Prostate gland (tissue), 2 donors: ENCODE data around the gene TCF12. TPM values are rescaled to one million over a fixed set of nuclear protein-coding genes. Genes with fewer than 3 reads are reported as not detected.

ENCODE experiments used
- DNase-seq: peaks from one replicate; pipeline ENCODE4 v3.0.0-alpha.2; 2019; ENCODE audit warnings: low spot score
- H3K27ac ChIP-seq, 2 donors: fragments of 200-600 bp; sonication (generic); 2 replicates each; pipeline ENCODE4 v1.5.1; 2017 to 2019
- H3K27me3 ChIP-seq: fragments of 200-600 bp; sonication (generic); replicated peaks from 2 replicates; pipeline ENCODE4 v1.5.1; 2019; ENCODE audit not compliant: insufficient read depth
- H3K36me3 ChIP-seq, 2 donors: fragments of 200-600 bp; sonication (generic); 1 replicate in 1 of 2; 2 replicates in 1 of 2; pipeline versions ENCODE4 v1.5.1 to v1.8.1; 2017 to 2019
- H3K4me1 ChIP-seq: fragments of 200-600 bp; sonication (generic); replicated peaks from 2 replicates; pipeline ENCODE4 v1.5.1; 2019
- H3K4me3 ChIP-seq, 2 donors: fragments of 200-600 bp; sonication (generic); 2 replicates each; pipeline ENCODE4 v1.5.1; 2017 to 2019
- H3K9me3 ChIP-seq: fragments of 200-600 bp; sonication (generic); 2 replicates; pipeline ENCODE4 v1.5.1; 2017
- CTCF ChIP-seq, 4 experiments: fragments of 200-600 bp in 2 of 4; fragments of 450-650 bp in 2 of 4; sonication (generic) in 2 of 4; IDR thresholded peaks; 1 replicate in 3 of 4; 2 replicates in 1 of 4; pipeline ENCODE4 v1.5.1; 2016 to 2019; ENCODE audit warnings: antibody characterized with exemption in 4 of 4, mild to moderate bottlenecking in 2 of 4, moderate library complexity in 2 of 4
- POLR2A ChIP-seq: fragments of 450-650 bp; IDR thresholded peaks from one replicate; pipeline ENCODE4 v1.6.1; 2016; ENCODE audit warnings: antibody characterized with exemption, mild to moderate bottlenecking
- POLR2AphosphoS5 ChIP-seq: sonication (generic); formaldehyde crosslinking; IDR thresholded peaks from one replicate; pipeline ENCODE4 v1.6.1; 2017; ENCODE audit warnings: antibody characterized with exemption
- WGBS: methylation state at CpG from one replicate; pipeline ENCODE4 v1.1.5; 2018; 5-methylcytosine and 5-hydroxymethylcytosine counted together
- intact Hi-C: fragments of 100-400 bp; cut with DNase I; formaldehyde crosslinking; loops from one replicate; pipeline ENCODE4 v1.14.2; 2022
- total RNA-seq, 2 donors: library from RNA; depleted of rRNA; stranded (reverse); fragments of >200 nt; gene quantifications; one replicate each; pipeline ENCODE4 v1.1.0, GENCODE V29; 2016

Gene TCF12
- total RNA-seq, 2 donors from 2014 or later, result 95.4 to 123 TPM

GRCh38 chr15:56917652-56918045, 795 bp upstream of the TCF12 start:
- Histone ChIP-seq H3K9me3 (no peaks in the 10 kb centered on the region), H3K4me3 (peak overlapping the region; percentile 86 to 98), H3K27ac (peak overlapping the region; percentile 92 to 96), H3K27me3 (no peaks in the 10 kb centered on the region), H3K36me3 (no peaks in the 10 kb centered on the region), H3K4me1 (peaks cover 6% of the 10 kb centered on the region)
- 19% methylated on average over 9 of the region's 9 CpGs for WGBS
- TF ChIP-seq POLR2A (no peak), POLR2AphosphoS5 (no peak), CTCF (IDR thresholded peaks at IDR 0.05) (no peak)
- no peak for DNase-seq
- intact Hi-C loops, result loop anchor here (1.0 to 5.0 kb wide), 5 partner anchors 30 to 390 kb away; no protein-coding TSS in a partner anchor

GRCh38 chr15:56919031-56919608, 676 bp downstream of the TCF12 start:
- Histone ChIP-seq H3K4me1 (peaks cover 6% of the 10 kb centered on the region), H3K9me3 (no peaks in the 10 kb centered on the region), H3K4me3 (peak overlapping the region; percentile 86 to 98), H3K36me3 (no peaks in the 10 kb centered on the region), H3K27me3 (no peaks in the 10 kb centered on the region), H3K27ac (peak overlapping the region; percentile 92 to 96)
- peak; percentile 46 for DNase-seq
- 0% methylated on average over 25 of the region's 81 CpGs for WGBS
- intact Hi-C loops, result loop anchor here (5.0 kb wide), 4 partner anchors 97 to 388 kb away; no protein-coding TSS in a partner anchor
- TF ChIP-seq POLR2A, result peak; percentile 15
- no peak for TF ChIP-seq CTCF (IDR thresholded peaks at IDR 0.05)
- no peak for TF ChIP-seq POLR2AphosphoS5

- Histone ChIP-seq H3K4me1 (peaks cover 6% of the 10 kb centered on the region), H3K4me3 (peak overlapping the region; percentile 86 to 98), H3K9me3 (no peaks in the 10 kb centered on the region), H3K27ac (peak overlapping the region; percentile 92 to 96), H3K27me3 (no peaks in the 10 kb centered on the region), H3K36me3 (no peaks in the 10 kb centered on the region)
- peak; percentile 18 for DNase-seq
- intact Hi-C loops, result loop anchor here (5.0 kb wide), 4 partner anchors 97 to 388 kb away; no protein-coding TSS in a partner anchor
- no peak for TF ChIP-seq CTCF (IDR thresholded peaks at IDR 0.05)
- WGBS, result under 1% methylated on average over 34 of the region's 42 CpGs
Measured at GRCh38 chr15:56919609-56920366, 1.3 kb downstream of the TCF12 start.

GRCh38 chr15:56920367-56920627, 1.9 kb downstream of the TCF12 start:
- H3K27me3 ChIP-seq, result no peaks in the 10 kb centered on the region
- TF ChIP-seq CTCF (IDR thresholded peaks at IDR 0.05) (no peak), POLR2A (no peak), POLR2AphosphoS5 (no peak)
- DNase-seq, result no peak
- H3K4me3 ChIP-seq, result peak overlapping the region; percentile 86 to 98
- H3K9me3 ChIP-seq, result no peaks in the 10 kb centered on the region
- intact Hi-C loops, result no loop called here
- peaks cover 6% of the 10 kb centered on the region for H3K4me1 ChIP-seq
- no peaks in the 10 kb centered on the region for H3K36me3 ChIP-seq
- peak overlapping the region in 1 of 2 donors; percentile 92 for H3K27ac ChIP-seq
- WGBS, result 6% methylated on average over 3 of the region's 3 CpGs

- Histone ChIP-seq H3K4me1 (peaks cover 3% of the 10 kb centered on the region), H3K36me3 (no peaks in the 10 kb centered on the region), H3K27me3 (no peaks in the 10 kb centered on the region), H3K9me3 (no peaks in the 10 kb centered on the region), H3K4me3 (no peak overlapping the region), H3K27ac (no peak overlapping the region)
- no peak for DNase-seq
- no peak for TF ChIP-seq POLR2AphosphoS5
- TF ChIP-seq POLR2A, result no peak
- TF ChIP-seq CTCF (IDR thresholded peaks at IDR 0.05), result no peak
- intact Hi-C loops, result no loop called here
- 53% methylated on average over 3 of the region's 3 CpGs for WGBS
Measured at GRCh38 chr15:56923174-56923591, 4.7 kb downstream of the TCF12 start.
